Lower leg skin (tissue), 3 donors: Measurements from ENCODE around the gene PGLYRP1.

Source experiments
- CTCF ChIP-seq, 3 donors: fragments of 450-650 bp; IDR thresholded peaks; one replicate each; pipeline ENCODE4 v1.5.1; 2016; ENCODE audit warnings: antibody characterized with exemption in 3 of 3, mild to moderate bottlenecking in 3 of 3, moderate library complexity in 2 of 3
- POLR2A ChIP-seq, 2 donors: fragments of 450-650 bp; IDR thresholded peaks; one replicate each; pipeline ENCODE4 v1.6.1; 2016 to 2017; ENCODE audit warnings: antibody characterized with exemption in 2 of 2, mild to moderate bottlenecking in 1 of 2, moderate library complexity in 1 of 2

GRCh38 chr19:46033401-46033800 lies 10.5 kb upstream of the PGLYRP1 start:
- TF ChIP-seq CTCF (IDR thresholded peaks at IDR 0.05) (no peak), POLR2A (IDR thresholded peaks at IDR 0.05) (no peak)
